ENCODE measurements around the gene TSC2.

GRCh38 chr16:2058872-2059271 lies 11.1 kb downstream of the TSC2 start:
- no peak for TF ChIP-seq CTCF (IDR thresholded peaks at IDR 0.05; ENCODE audit: poor library complexity, severe bottlenecking)
- TF ChIP-seq REST (IDR thresholded peaks at IDR 0.05; ENCODE audit: borderline replicate concordance) = no peak
- no peak for TF ChIP-seq SMC3 (conservative IDR thresholded peaks at IDR 0.05; ENCODE audit: poor library complexity)
- TF ChIP-seq POLR2AphosphoS5 (IDR thresholded peaks at IDR 0.05) = no peak
- no peak for TF ChIP-seq EZH2 (IDR thresholded peaks at IDR 0.05; ENCODE audit: borderline replicate concordance, insufficient read depth, low read length, poor library complexity, severe bottlenecking)
